ENCODE results near the gene TRPM6. TPM values are rescaled to one million over a fixed set of nuclear protein-coding genes. Genes with fewer than 3 reads are reported as not detected.

The TRPM6 gene
- total and polyA plus RNA-seq, 2 experiments from 2014 or later = 0.23 to 0.87 TPM

- no peak for DNase-seq (ENCODE audit: low spot score)
- no peaks in the 10 kb centered on the region for H3F3A ChIP-seq (replicated peaks; ENCODE audit: low read depth)
- no peaks in the 10 kb centered on the region for H3K79me2 ChIP-seq (replicated peaks; ENCODE audit: insufficient read depth)
- Mint-ChIP-seq H3K4me1 (no peaks in the 10 kb centered on the region), H3K9me3 (no peaks in the 10 kb centered on the region), H3K27me3 (ENCODE audit: insufficient read depth, low read depth, poor library complexity) (no peaks in the 10 kb centered on the region), H3K4me3 (no peak overlapping the region), H3K27ac (no peak overlapping the region), H3K36me3 (ENCODE audit: low read depth) (no peaks in the 10 kb centered on the region)
- H3K27ac ChIP-seq (ENCODE audit: low read depth) = no peak overlapping the region
- no peaks in the 10 kb centered on the region for H3K9me2 ChIP-seq (ENCODE audit: insufficient read depth)
- no peaks in the 10 kb centered on the region for H3K4me1 ChIP-seq (ENCODE audit: insufficient read depth)
- H3K4me3 ChIP-seq = no peak overlapping the region
- H3K27me3 ChIP-seq (ENCODE audit: insufficient read depth) = no peaks in the 10 kb centered on the region
- H3K36me3 ChIP-seq (ENCODE audit: insufficient read depth) = no peaks in the 10 kb centered on the region
- no peaks in the 10 kb centered on the region; the same call in 1 of the 2 replicates for H4K20me1 ChIP-seq (replicated peaks; ENCODE audit: insufficient read depth)
- no peak for TF ChIP-seq EZH2 (IDR thresholded peaks at IDR 0.05; ENCODE audit: low read depth, unreplicated experiment)
- TF ChIP-seq POLR2AphosphoS5 (IDR thresholded peaks at IDR 0.05; ENCODE audit: low read depth) = no peak
- no peak for TF ChIP-seq ETS1 (IDR thresholded peaks at IDR 0.05)
- no peak for TF ChIP-seq CTCF (conservative IDR thresholded peaks at IDR 0.05; ENCODE audit: low read depth in 2 of 2)
- no peak for TF ChIP-seq NANOG (IDR thresholded peaks at IDR 0.05; ENCODE audit: borderline replicate concordance)
- TF ChIP-seq CREB1 (CRISPR knock-in tag; IDR thresholded peaks at IDR 0.05; ENCODE audit: low read depth) = no peak
- no peak for TF ChIP-seq ZNF462 (CRISPR knock-in tag; IDR thresholded peaks at IDR 0.05)
- no peak for TF ChIP-seq EZH2phosphoT487 (IDR thresholded peaks at IDR 0.05; ENCODE audit: unreplicated experiment)
- TF ChIP-seq STAT1 (IDR thresholded peaks at IDR 0.05; ENCODE audit: unreplicated experiment) = no peak
- no peak for TF ChIP-seq REST (IDR thresholded peaks at IDR 0.05; ENCODE audit: unreplicated experiment)
- no peak for TF ChIP-seq ZNF114 (CRISPR knock-in tag; IDR thresholded peaks at IDR 0.05)
- no peak for TF ChIP-seq ZNF331 (CRISPR knock-in tag; IDR thresholded peaks at IDR 0.05; ENCODE audit: low read depth)
- no peak for TF ChIP-seq JUNB (IDR thresholded peaks at IDR 0.05; ENCODE audit: unreplicated experiment)
- no peak overlapping the region for H2AFZ ChIP-seq
- no peak overlapping the region for H3K4me2 ChIP-seq
- no peak for ATAC-seq
Observed at GRCh38 chr9:74795803-74796202, 91.9 kb downstream of the TRPM6 start.
